GM12875 (cell line): ENCODE measurements around the gene OLFML2B.

Source experiments
- H3K4me3 ChIP-seq: one replicate; pipeline ENCODE4 v1.5.1; 2011; ENCODE audit warnings: low read depth, low read length, control low read depth
- CTCF ChIP-seq: IDR thresholded peaks from 2 replicates; pipeline ENCODE4 v1.5.1; 2011; ENCODE audit warnings: low read depth, mild to moderate bottlenecking, control low read depth, inconsistent platforms, low read length, moderate library complexity, borderline replicate concordance; ENCODE audit not compliant: insufficient read depth

Gene OLFML2B

GRCh38 chr1:161950377-161950776 lies 73.3 kb downstream of the OLFML2B start:
- no peak overlapping the region for H3K4me3 ChIP-seq
- TF ChIP-seq CTCF, result no peak

- no peak overlapping the region for H3K4me3 ChIP-seq
- TF ChIP-seq CTCF, result no peak
These were observed 74.1 kb downstream of the OLFML2B start for GRCh38 chr1:161949548-161949947.

GRCh38 chr1:161948435-161948834 lies 75.2 kb downstream of the OLFML2B start:
- no peak overlapping the region for H3K4me3 ChIP-seq
- no peak for TF ChIP-seq CTCF

GRCh38 chr1:161946071-161946987 lies 77.3 kb downstream of the OLFML2B start:
- no peak overlapping the region for H3K4me3 ChIP-seq
- TF ChIP-seq CTCF, result no peak

- no peak overlapping the region for H3K4me3 ChIP-seq
- TF ChIP-seq CTCF, result no peak
These were observed 78.2 kb downstream of the OLFML2B start for GRCh38 chr1:161945306-161946060.

GRCh38 chr1:161944381-161944780 lies 79.3 kb downstream of the OLFML2B start:
- H3K4me3 ChIP-seq, result no peak overlapping the region
- TF ChIP-seq CTCF, result no peak

- H3K4me3 ChIP-seq, result no peak overlapping the region
- no peak for TF ChIP-seq CTCF
These were observed 79.9 kb downstream of the OLFML2B start for GRCh38 chr1:161943737-161944136.
